Transverse colon (tissue), 4 donors: ENCODE measurements around the gene PPP3CA. TPM values are rescaled to one million over a fixed set of nuclear protein-coding genes. Genes with fewer than 3 reads are reported as not detected.

Source experiments
- DNase-seq: peaks from one replicate; pipeline ENCODE4 v3.0.0-alpha.2; 2019
- H3K27ac ChIP-seq, 4 donors: fragments of 200-600 bp; sonication (generic); 2 replicates each; pipeline ENCODE4 v1.5.1; 2016 to 2018; ENCODE audit warnings: inconsistent platforms in 4 of 4
- H3K27me3 ChIP-seq: fragments of 200-600 bp; sonication (generic); 2 replicates; pipeline ENCODE4 v1.5.1; 2017; ENCODE audit warnings: inconsistent platforms
- H3K36me3 ChIP-seq, 4 donors: fragments of 200-600 bp; sonication (generic); 2 replicates each; pipeline ENCODE4 v1.5.1; 2017 to 2019; ENCODE audit warnings: inconsistent platforms in 4 of 4
- H3K4me1 ChIP-seq, 4 donors: fragments of 200-600 bp; sonication (generic); 2 replicates each; pipeline ENCODE4 v1.5.1; 2017 to 2020; ENCODE audit warnings: inconsistent platforms in 4 of 4
- H3K4me3 ChIP-seq, 4 donors: fragments of 200-600 bp; sonication (generic); 1 replicate in 1 of 4; 2 replicates in 3 of 4; pipeline versions ENCODE4 v1.5.1 to v1.6.1; 2017 to 2019; ENCODE audit warnings: inconsistent platforms in 4 of 4
- H3K9me3 ChIP-seq, 2 donors: fragments of 200-600 bp; sonication (generic); 2 replicates each; pipeline ENCODE4 v1.5.1; 2017 to 2019; ENCODE audit warnings: inconsistent platforms in 2 of 2
- CTCF ChIP-seq, 5 experiments: fragments of 200-600 bp in 3 of 5; fragments of 450-650 bp in 2 of 5; sonication (generic) in 3 of 5; IDR thresholded peaks; 1 replicate in 2 of 5; 2 replicates in 3 of 5; pipeline ENCODE4 v1.5.1; 2016 to 2017; ENCODE audit warnings: antibody characterized with exemption in 5 of 5, inconsistent platforms in 3 of 5, mild to moderate bottlenecking in 2 of 5, moderate library complexity in 1 of 5
- EP300 ChIP-seq: sonication (generic); formaldehyde crosslinking; IDR thresholded peaks from one replicate; pipeline ENCODE4 v1.6.1; 2017; ENCODE audit warnings: antibody characterized with exemption, low read depth
- POLR2A ChIP-seq: fragments of 450-650 bp; IDR thresholded peaks from one replicate; pipeline ENCODE4 v1.6.1; 2016; ENCODE audit warnings: antibody characterized with exemption, mild to moderate bottlenecking, moderate library complexity
- POLR2AphosphoS5 ChIP-seq, 3 donors: sonication (generic); formaldehyde crosslinking; IDR thresholded peaks; one replicate each; pipeline ENCODE4 v1.6.1; 2016; ENCODE audit warnings: antibody characterized with exemption in 3 of 3
- WGBS, 2 donors: methylation state at CpG; one replicate each; pipeline ENCODE4 v1.1.5; 2018; ENCODE audit warnings: low coverage in 1 of 2; 5-methylcytosine and 5-hydroxymethylcytosine counted together
- in situ Hi-C, 4 donors: fragments of 200-750 bp; cut with MboI; loops; one replicate each; pipeline versions ENCODE4 v1.15.0 to v1.15.1; 2017; ENCODE audit warnings: low sequenced_read_pairs in 3 of 4, low pct_ligation_motif_present in 1 of 4, low pct_unique_long_range_greater_than_20kb in 1 of 4
- intact Hi-C: fragments of 100-400 bp; cut with DNase I; formaldehyde crosslinking; loops from one replicate; pipeline ENCODE4 v1.15.1; 2023; ENCODE audit warnings: low total_unique reads
- total RNA-seq, 4 donors: library from RNA; depleted of rRNA; stranded (reverse); fragments of >200 nt; gene quantifications; one replicate each; pipeline ENCODE4 v1.1.0, GENCODE V29; 2016

PPP3CA gene
- total RNA-seq, 4 donors from 2014 or later, result 29.2 to 50.7 (median 37.7) TPM

- TF ChIP-seq CTCF (IDR thresholded peaks at IDR 0.05), result no peak
- TF ChIP-seq POLR2A, result no peak
- TF ChIP-seq POLR2AphosphoS5 (IDR thresholded peaks at IDR 0.05), result no peak
- peaks cover 0 to 18% (median 7%) of the 10 kb centered on the region in 4 donors for H3K4me1 ChIP-seq
- H3K27ac ChIP-seq, result no peak overlapping the region
- 93 to 98% methylated on average over 3 of the region's 3 CpGs for WGBS, 2 donors
- no peaks in the 10 kb centered on the region for H3K27me3 ChIP-seq
- no peak for DNase-seq
- in situ Hi-C loops, result no loop called here
- no peak overlapping the region for H3K4me3 ChIP-seq
- intact Hi-C loops, result no loop called here
- H3K9me3 ChIP-seq, result no peaks in the 10 kb centered on the region
- no peaks in the 10 kb centered on the region for H3K36me3 ChIP-seq
Measured at GRCh38 chr4:101119141-101119540, 228.2 kb downstream of the PPP3CA start.

GRCh38 chr4:101118617-101119016 is 228.7 kb downstream of the PPP3CA start:
- intact Hi-C loops (no loop called here), in situ Hi-C loops (no loop called here)
- no peak overlapping the region for H3K4me3 ChIP-seq
- H3K4me1 ChIP-seq, result peaks cover 0 to 14% (median 5%) of the 10 kb centered on the region in 4 donors
- no peaks in the 10 kb centered on the region for H3K9me3 ChIP-seq
- no peaks in the 10 kb centered on the region for H3K27me3 ChIP-seq
- no peaks in the 10 kb centered on the region for H3K36me3 ChIP-seq
- 53 to 64% methylated on average over 1 of the region's 1 CpG for WGBS, 2 donors
- H3K27ac ChIP-seq, result no peak overlapping the region
- no peak for DNase-seq
- no peak for TF ChIP-seq POLR2AphosphoS5 (IDR thresholded peaks at IDR 0.05)
- no peak for TF ChIP-seq CTCF (IDR thresholded peaks at IDR 0.05)
- no peak for TF ChIP-seq POLR2A
- TF ChIP-seq EP300, result no peak

GRCh38 chr4:101115887-101116286 is 231.4 kb downstream of the PPP3CA start:
- in situ Hi-C loops, result no loop called here
- no peak for TF ChIP-seq POLR2AphosphoS5 (IDR thresholded peaks at IDR 0.05)
- TF ChIP-seq POLR2A, result no peak
- no peak for TF ChIP-seq CTCF (IDR thresholded peaks at IDR 0.05)
- no peak for TF ChIP-seq EP300

GRCh38 chr4:101114936-101115372 is 232.4 kb downstream of the PPP3CA start:
- Histone ChIP-seq H3K27me3 (no peaks in the 10 kb centered on the region), H3K9me3 (no peaks in the 10 kb centered on the region), H3K27ac (no peak overlapping the region), H3K4me3 (no peak overlapping the region), H3K4me1 (peaks cover 0 to 4% (median 2%) of the 10 kb centered on the region in 4 donors), H3K36me3 (no peaks in the 10 kb centered on the region)
- intact Hi-C loops, result no loop called here
- in situ Hi-C loops, result no loop called here
- no peak for TF ChIP-seq CTCF (IDR thresholded peaks at IDR 0.05)
- no peak for TF ChIP-seq POLR2A
- TF ChIP-seq POLR2AphosphoS5 (IDR thresholded peaks at IDR 0.05), result no peak
- no peak for TF ChIP-seq EP300
- no peak for DNase-seq
- WGBS, 2 donors, result 29% methylated on average over 2 of the region's 2 CpGs

More at GRCh38 chr4:101115887-101116286, 231.4 kb downstream of the PPP3CA start:
- 84 to 86% methylated on average over 4 of the region's 4 CpGs for WGBS, 2 donors
- H3K4me1 ChIP-seq, result peaks cover 0 to 4% (median 3%) of the 10 kb centered on the region in 4 donors
- no peaks in the 10 kb centered on the region for H3K27me3 ChIP-seq
- intact Hi-C loops, result no loop called here
- no peak for DNase-seq
- no peak overlapping the region for H3K4me3 ChIP-seq
- no peaks in the 10 kb centered on the region for H3K36me3 ChIP-seq
- H3K9me3 ChIP-seq, result no peaks in the 10 kb centered on the region
- H3K27ac ChIP-seq, result no peak overlapping the region
